ENCODE data around the gene RGPD5.
"Not testable (repeated sequence)": the region's sequence is repeated elsewhere in the genome, so short reads cannot be mapped to it uniquely, and the experiment has no call there.

RGPD5 gene

DNA sequence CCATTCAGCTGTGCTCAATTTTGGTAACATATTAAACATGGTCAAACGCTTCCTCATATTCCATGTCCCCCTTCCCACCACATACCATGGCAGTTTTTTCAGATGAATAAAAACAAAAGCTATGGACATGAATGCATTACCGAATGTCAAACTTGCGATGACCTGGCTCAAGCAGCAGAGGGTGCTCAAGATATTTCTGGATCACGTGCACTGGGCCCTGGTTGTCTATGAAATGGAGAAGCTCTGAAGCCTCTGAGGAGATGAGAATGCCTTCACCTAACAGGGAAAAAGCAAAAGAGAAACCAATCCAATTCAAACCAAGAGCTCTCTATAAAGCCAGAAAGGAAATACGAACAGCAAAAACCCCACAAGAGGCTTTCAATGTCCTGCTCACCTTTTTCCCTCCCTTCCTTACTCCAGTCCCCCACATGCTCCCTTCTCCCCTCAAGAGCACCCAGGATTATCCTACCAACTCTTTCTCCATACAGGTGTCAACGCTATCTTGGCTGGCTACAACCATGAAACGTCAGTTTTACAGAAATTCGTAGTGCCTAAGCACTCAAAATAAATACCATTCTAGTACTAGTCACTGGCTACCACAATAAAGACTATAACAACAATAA, 77.1 kb downstream of the RGPD5 start:
- H3K4me2 ChIP-seq (ENCODE audit: low read length); H4K20me1 ChIP-seq (ENCODE audit: control insufficient read depth, insufficient read depth, low read depth, low read length); H3K4me3 ChIP-seq (ENCODE audit: low read length); H3K79me2 ChIP-seq (ENCODE audit: control insufficient read depth, low read length); H3K9me3 ChIP-seq (ENCODE audit: control insufficient read depth, insufficient read depth, low read length); H3K4me1 ChIP-seq (ENCODE audit: control insufficient read depth, low read length); H3K27me3 ChIP-seq (ENCODE audit: control insufficient read depth, low read length); H3K9me2 ChIP-seq (replicated peaks; ENCODE audit: control insufficient read depth, low read length); H3F3A ChIP-seq (ENCODE audit: control insufficient read depth, insufficient read depth); H3K36me3 ChIP-seq (ENCODE audit: control insufficient read depth, low read length); H3K27ac ChIP-seq (ENCODE audit: low read depth, low read length): not testable (repeated sequence)

DNA sequence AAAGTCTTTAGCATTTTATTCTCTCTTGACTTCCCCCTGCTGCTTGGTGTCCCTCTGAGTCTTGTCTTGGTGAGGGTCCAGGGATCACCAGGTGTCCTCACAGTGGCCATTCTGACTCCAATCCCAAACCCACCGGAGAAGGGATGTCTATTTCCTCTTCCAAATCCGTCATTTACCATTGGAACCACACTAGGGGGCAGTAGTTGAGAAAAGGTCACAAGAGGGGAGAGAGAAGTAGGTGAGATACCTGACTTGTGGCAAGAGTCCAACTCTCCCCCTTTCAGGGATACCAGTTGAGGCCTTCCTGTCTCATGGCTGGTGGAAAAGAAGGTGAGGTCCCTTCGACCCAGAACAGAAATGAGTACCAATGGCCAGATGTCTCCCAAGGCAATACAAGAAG, 82.5 kb downstream of the RGPD5 start:
- H3K4me2 ChIP-seq (ENCODE audit: low read length); H3K36me3 ChIP-seq (ENCODE audit: control insufficient read depth, low read length); H3K27me3 ChIP-seq (ENCODE audit: control insufficient read depth, low read length); H3K4me1 ChIP-seq (ENCODE audit: control insufficient read depth, low read length); H3K9me3 ChIP-seq (ENCODE audit: control insufficient read depth, insufficient read depth, low read length); H3F3A ChIP-seq (ENCODE audit: control insufficient read depth, insufficient read depth); H4K20me1 ChIP-seq (ENCODE audit: control insufficient read depth, insufficient read depth, low read depth, low read length); H3K9me2 ChIP-seq (replicated peaks; ENCODE audit: control insufficient read depth, low read length); H3K4me3 ChIP-seq (ENCODE audit: low read length); H3K27ac ChIP-seq (ENCODE audit: low read depth, low read length); H3K79me2 ChIP-seq (ENCODE audit: control insufficient read depth, low read length): not testable (repeated sequence)

- not testable (repeated sequence) for H3K9me3 ChIP-seq (ENCODE audit: control insufficient read depth, insufficient read depth, low read length); H3K27ac ChIP-seq (ENCODE audit: low read depth, low read length); H3K9me2 ChIP-seq (replicated peaks; ENCODE audit: control insufficient read depth, low read length); H3K4me1 ChIP-seq (ENCODE audit: control insufficient read depth, low read length); H3K4me2 ChIP-seq (ENCODE audit: low read length); H3F3A ChIP-seq (ENCODE audit: control insufficient read depth, insufficient read depth); H3K27me3 ChIP-seq (ENCODE audit: control insufficient read depth, low read length); H3K4me3 ChIP-seq (ENCODE audit: low read length); H4K20me1 ChIP-seq (ENCODE audit: control insufficient read depth, insufficient read depth, low read depth, low read length); H3K79me2 ChIP-seq (ENCODE audit: control insufficient read depth, low read length); H3K36me3 ChIP-seq (ENCODE audit: control insufficient read depth, low read length)
Measured at GRCh38 chr2:109882112-109882511, 88.0 kb downstream of the RGPD5 start.

DNA sequence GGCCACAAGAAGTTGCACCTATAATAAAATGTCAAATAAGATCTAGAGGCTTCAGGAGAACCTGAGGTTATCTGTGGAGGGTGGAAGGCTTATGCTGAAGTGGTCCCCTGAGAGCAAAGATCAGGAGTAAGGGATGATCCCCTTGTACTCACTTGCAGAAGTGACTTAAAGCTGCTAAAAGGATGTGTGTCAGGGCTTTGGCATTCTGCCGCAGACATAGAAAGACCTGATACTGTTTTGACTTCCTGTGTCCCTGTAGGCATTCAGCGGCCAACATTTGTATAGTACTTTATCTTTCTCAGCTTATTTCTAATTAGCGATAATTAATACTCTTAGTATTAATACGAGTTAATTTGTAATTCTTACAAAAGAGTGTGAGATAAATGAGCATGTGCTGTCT, 94.3 kb downstream of the RGPD5 start:
- not testable (repeated sequence) for H3K9me3 ChIP-seq (ENCODE audit: control insufficient read depth, insufficient read depth, low read length); H3K27ac ChIP-seq (ENCODE audit: low read depth, low read length); H3F3A ChIP-seq (ENCODE audit: control insufficient read depth, insufficient read depth)

DNA sequence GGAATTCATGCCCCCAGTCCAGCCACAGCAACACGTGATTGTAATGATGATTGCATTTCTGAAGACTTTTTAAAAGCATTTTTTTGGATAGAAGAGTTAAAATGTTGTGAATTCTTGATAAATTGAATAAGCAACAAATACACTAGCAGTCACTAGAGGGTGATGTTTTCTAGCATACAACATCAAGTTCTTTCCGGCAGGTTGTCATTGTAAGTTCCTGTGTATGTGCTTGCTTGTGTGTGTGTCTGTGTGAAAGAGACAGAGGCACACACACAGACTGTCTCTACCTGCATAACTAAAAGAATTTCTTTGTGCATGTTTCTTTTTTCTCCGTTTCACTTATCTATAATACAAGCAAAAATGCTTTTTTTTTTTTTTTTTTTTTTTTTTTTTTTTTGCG, 95.8 kb downstream of the RGPD5 start:
- not testable (repeated sequence) for H3K36me3 ChIP-seq (ENCODE audit: control insufficient read depth, low read length); H3K27ac ChIP-seq (ENCODE audit: low read depth, low read length); H3F3A ChIP-seq (ENCODE audit: control insufficient read depth, insufficient read depth); H3K4me1 ChIP-seq (ENCODE audit: control insufficient read depth, low read length); H3K4me2 ChIP-seq (ENCODE audit: low read length); H3K9me2 ChIP-seq (replicated peaks; ENCODE audit: control insufficient read depth, low read length); H3K9me3 ChIP-seq (ENCODE audit: control insufficient read depth, insufficient read depth, low read length); H3K4me3 ChIP-seq (ENCODE audit: low read length); H3K79me2 ChIP-seq (ENCODE audit: control insufficient read depth, low read length); H3K27me3 ChIP-seq (ENCODE audit: control insufficient read depth, low read length); H4K20me1 ChIP-seq (ENCODE audit: control insufficient read depth, insufficient read depth, low read depth, low read length)

More for the DNA sequence above, 94.3 kb downstream of the RGPD5 start:
- H3K9me2 ChIP-seq (replicated peaks; ENCODE audit: control insufficient read depth, low read length); H3K79me2 ChIP-seq (ENCODE audit: control insufficient read depth, low read length); H3K36me3 ChIP-seq (ENCODE audit: control insufficient read depth, low read length); H3K4me2 ChIP-seq (ENCODE audit: low read length); H3K27me3 ChIP-seq (ENCODE audit: control insufficient read depth, low read length); H3K4me1 ChIP-seq (ENCODE audit: control insufficient read depth, low read length); H4K20me1 ChIP-seq (ENCODE audit: control insufficient read depth, insufficient read depth, low read depth, low read length); H3K4me3 ChIP-seq (ENCODE audit: low read length): not testable (repeated sequence)

DNA sequence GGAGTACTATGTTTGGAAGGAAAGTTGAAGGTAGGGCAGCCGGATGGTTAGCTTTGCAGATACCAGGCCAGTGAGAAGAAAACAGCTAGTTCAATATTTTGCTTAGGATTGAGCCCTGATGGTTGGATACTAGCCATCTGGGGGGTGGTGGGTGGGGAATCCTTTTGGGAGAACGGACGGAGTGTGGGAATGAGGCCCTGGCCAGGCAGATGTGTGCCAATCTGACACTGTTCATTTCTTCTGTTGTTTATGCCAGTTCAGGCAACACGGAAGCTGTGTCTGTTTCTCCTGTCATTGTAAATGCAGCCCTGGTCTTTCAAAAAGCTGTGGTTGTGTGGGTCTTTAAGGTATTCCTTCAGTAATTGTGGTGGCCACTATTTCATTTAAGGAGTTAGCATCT, 96.9 kb downstream of the RGPD5 start:
- H3K9me3 ChIP-seq (ENCODE audit: control insufficient read depth, insufficient read depth, low read length); H3K36me3 ChIP-seq (ENCODE audit: control insufficient read depth, low read length); H3K27ac ChIP-seq (ENCODE audit: low read depth, low read length); H3K4me1 ChIP-seq (ENCODE audit: control insufficient read depth, low read length); H3K79me2 ChIP-seq (ENCODE audit: control insufficient read depth, low read length); H3F3A ChIP-seq (ENCODE audit: control insufficient read depth, insufficient read depth); H4K20me1 ChIP-seq (ENCODE audit: control insufficient read depth, insufficient read depth, low read depth, low read length); H3K9me2 ChIP-seq (replicated peaks; ENCODE audit: control insufficient read depth, low read length); H3K4me3 ChIP-seq (ENCODE audit: low read length); H3K4me2 ChIP-seq (ENCODE audit: low read length); H3K27me3 ChIP-seq (ENCODE audit: control insufficient read depth, low read length): not testable (repeated sequence)

GRCh38 chr2:109893736-109894135, 99.6 kb downstream of the RGPD5 start:
- H3K27me3 ChIP-seq (ENCODE audit: control insufficient read depth, low read length); H3K4me3 ChIP-seq (ENCODE audit: low read length); H3K9me3 ChIP-seq (ENCODE audit: control insufficient read depth, insufficient read depth, low read length); H3F3A ChIP-seq (ENCODE audit: control insufficient read depth, insufficient read depth); H3K36me3 ChIP-seq (ENCODE audit: control insufficient read depth, low read length); H3K27ac ChIP-seq (ENCODE audit: low read depth, low read length); H3K9me2 ChIP-seq (replicated peaks; ENCODE audit: control insufficient read depth, low read length); H3K4me2 ChIP-seq (ENCODE audit: low read length); H4K20me1 ChIP-seq (ENCODE audit: control insufficient read depth, insufficient read depth, low read depth, low read length); H3K79me2 ChIP-seq (ENCODE audit: control insufficient read depth, low read length); H3K4me1 ChIP-seq (ENCODE audit: control insufficient read depth, low read length): not testable (repeated sequence)

DNA sequence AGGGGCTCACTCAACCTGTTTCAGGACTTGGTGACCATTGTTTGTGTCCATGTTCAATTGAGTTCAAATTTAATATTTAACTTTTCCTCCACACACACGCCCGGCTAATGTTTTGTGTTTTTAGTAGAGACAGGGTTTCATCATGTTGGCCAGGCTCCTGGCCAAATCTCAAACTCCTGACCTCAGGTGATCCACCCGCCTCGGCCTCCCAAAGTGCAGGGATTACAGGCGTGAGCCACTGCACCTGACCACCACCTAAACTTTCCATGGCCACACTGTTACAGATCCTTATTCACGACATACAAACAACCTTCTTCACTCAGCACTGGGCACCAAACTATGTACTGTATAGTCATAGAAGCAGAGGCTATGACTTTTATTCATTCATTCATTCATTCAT, 100.0 kb downstream of the RGPD5 start:
- H3K4me1 ChIP-seq (ENCODE audit: control insufficient read depth, low read length); H4K20me1 ChIP-seq (ENCODE audit: control insufficient read depth, insufficient read depth, low read depth, low read length); H3K4me2 ChIP-seq (ENCODE audit: low read length); H3K27ac ChIP-seq (ENCODE audit: low read depth, low read length); H3K27me3 ChIP-seq (ENCODE audit: control insufficient read depth, low read length); H3K9me2 ChIP-seq (replicated peaks; ENCODE audit: control insufficient read depth, low read length); H3K36me3 ChIP-seq (ENCODE audit: control insufficient read depth, low read length); H3K4me3 ChIP-seq (ENCODE audit: low read length); H3K79me2 ChIP-seq (ENCODE audit: control insufficient read depth, low read length); H3F3A ChIP-seq (ENCODE audit: control insufficient read depth, insufficient read depth); H3K9me3 ChIP-seq (ENCODE audit: control insufficient read depth, insufficient read depth, low read length): not testable (repeated sequence)
